ENCODE data around the gene OR51L1.
"Not testable (repeated sequence)": the region's sequence is repeated elsewhere in the genome, so short reads cannot be mapped to it uniquely, and the experiment has no call there.

The OR51L1 gene, protein sequence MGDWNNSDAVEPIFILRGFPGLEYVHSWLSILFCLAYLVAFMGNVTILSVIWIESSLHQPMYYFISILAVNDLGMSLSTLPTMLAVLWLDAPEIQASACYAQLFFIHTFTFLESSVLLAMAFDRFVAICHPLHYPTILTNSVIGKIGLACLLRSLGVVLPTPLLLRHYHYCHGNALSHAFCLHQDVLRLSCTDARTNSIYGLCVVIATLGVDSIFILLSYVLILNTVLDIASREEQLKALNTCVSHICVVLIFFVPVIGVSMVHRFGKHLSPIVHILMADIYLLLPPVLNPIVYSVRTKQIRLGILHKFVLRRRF

DNA sequence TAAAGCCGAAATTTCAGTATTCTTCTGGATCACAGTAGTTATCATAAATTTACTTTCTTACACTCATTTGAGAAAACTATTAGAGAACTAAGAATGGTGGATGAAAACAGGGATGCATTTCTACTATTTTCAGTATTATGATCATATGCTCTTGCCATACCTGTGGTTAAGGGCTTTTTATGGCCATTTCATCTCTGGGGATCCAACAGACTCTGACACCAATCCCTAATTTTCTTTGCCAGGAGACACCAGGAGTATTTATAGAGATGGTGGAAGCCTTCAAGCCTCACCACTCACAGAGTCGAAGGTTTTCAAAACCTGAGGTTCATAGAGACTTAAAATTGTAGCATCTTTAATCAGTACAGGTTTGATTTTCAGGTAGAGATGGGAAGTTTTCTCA is at the start of gene OR51L1:
Gene OR51L1, plus strand, starts transcription at position 301 of the 400 bp plus-strand sequence. CDS start 4,132 bp downstream, outside the sequence.
- DNase-seq (ENCODE audit: low read depth), result no peak

- no peak for DNase-seq (ENCODE audit: low read depth)
Observed at GRCh38 chr11:4947505-4947904, 47.1 kb upstream of the OR51L1 start, which contains the start of gene OR51A4. Gene OR51A4 (minus strand): TSS chr11:4947605. CDS start chr11:4947100, 505 bp downstream.

DNA sequence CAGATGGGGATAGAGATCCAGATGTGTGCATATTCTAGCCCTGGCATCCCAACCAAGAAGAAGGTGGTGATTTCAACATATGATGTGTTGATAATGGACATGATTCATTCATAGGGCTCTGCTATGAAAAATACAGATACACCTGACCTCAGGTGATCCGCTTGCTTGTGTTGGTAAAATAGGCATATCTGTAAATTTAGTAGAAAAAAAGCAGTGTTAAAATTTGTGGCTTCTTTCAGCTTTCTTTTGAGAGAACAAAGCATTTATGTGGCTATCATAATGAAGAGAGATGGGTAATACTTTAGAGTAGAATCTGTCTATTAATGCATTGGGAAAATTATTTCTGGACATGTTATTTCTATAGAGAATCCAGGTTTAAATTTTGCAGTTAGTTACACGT is 39.0 kb upstream of the OR51L1 start, which contains the start of gene OR51A2:
Gene OR51A2, minus strand, starts transcription at position 101 of the 400 bp plus-strand sequence. Its CDS starts 0 bp downstream, at position 101.
- DNase-seq (ENCODE audit: low read depth), result not testable (repeated sequence)

DNA sequence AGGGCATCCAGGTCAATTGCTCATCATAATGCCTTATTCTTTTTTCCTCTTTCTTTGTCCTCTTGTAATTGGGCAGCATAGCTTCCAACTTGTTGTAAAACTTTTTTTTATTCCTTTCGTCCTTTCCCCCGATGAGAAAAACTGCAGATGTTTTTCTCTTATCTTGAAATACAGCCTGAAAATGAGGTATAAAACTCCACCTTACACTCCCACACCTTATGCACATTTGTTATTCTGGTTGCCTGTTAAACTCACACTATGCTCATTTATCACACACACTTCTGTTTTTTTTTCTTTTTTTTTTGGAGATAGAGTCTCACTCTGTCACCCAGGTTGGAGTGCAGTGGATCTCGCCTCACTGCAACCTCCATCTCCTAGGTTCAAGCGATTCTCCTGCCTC is 37.3 kb upstream of the OR51L1 start:
- DNase-seq (ENCODE audit: low read depth), result no peak

DNA sequence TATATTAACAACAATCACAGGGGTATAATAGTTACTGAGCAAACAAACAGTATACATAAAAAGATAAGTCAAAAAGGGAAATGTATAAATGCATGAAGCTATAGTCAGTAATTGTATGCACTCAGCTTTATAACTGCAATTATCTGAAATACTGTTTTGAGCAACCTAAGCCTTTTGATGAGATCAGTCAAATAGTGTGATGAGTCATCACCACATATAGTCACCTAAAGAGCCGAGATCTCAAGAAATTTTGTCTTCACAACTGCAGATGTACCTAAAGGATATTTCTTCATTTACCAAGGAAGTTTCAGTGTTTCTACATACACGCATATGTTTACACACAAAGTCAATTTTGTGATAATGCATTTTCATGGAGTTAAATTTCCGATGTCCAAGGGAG is 33.8 kb upstream of the OR51L1 start:
- DNase-seq (ENCODE audit: low read depth), result no peak

DNA sequence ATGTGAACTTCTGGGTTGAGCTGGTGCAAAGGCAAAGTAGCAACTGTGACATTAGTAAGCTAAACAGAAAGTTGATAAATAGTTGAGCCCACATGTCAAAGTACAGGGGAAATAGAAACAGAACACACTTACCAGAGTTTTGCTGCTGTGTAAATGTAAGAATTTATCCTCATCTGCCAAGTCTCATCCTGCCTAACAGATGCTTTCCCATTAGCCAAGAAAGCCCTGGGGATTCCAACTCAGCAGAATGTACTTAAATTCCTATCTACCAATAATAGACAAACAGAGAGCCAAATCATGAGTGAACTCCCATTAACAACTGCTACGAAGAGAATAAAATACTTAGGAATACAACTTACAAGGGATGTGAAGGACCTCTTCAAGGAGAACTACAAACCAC is 31.8 kb upstream of the OR51L1 start:
- DNase-seq (ENCODE audit: low read depth), result no peak

- no peak for DNase-seq (ENCODE audit: low read depth)
Observed at GRCh38 chr11:4975436-4975835, 19.2 kb upstream of the OR51L1 start.

GRCh38 chr11:4979036-4979435 is 15.6 kb upstream of the OR51L1 start:
- no peak for DNase-seq (ENCODE audit: low read depth)

GRCh38 chr11:4982678-4983077 is 12.0 kb upstream of the OR51L1 start:
- DNase-seq (ENCODE audit: low read depth), result no peak

DNA sequence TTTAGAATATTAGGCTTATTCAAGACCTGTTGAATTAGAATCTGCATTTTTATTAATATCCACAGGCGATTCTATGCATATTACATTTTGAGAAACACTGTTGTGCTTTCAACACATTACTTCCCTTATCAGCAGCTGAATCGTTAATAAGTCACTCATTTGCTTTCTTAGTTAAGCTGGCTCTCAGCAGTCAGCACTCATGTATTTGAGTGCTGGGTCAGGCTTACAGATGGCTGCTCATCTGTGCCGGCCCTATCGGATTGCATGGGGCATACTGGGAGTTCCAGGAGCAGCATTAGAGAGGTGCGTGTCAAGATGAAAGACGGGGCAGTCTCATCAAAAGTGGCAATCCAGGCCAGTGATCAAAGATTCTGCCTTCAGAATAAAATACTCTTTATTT is 10.8 kb upstream of the OR51L1 start:
- no peak for DNase-seq (ENCODE audit: low read depth)

- no peak for DNase-seq (ENCODE audit: low read depth)
Observed at GRCh38 chr11:4991060-4991459, 3.6 kb upstream of the OR51L1 start.

- no peak for DNase-seq (ENCODE audit: low read depth)
Observed at GRCh38 chr11:5004424-5005274, 10.0 kb downstream of the OR51L1 start.

GRCh38 chr11:5007561-5007960 is 12.9 kb downstream of the OR51L1 start:
- DNase-seq (ENCODE audit: low read depth), result no peak

DNA sequence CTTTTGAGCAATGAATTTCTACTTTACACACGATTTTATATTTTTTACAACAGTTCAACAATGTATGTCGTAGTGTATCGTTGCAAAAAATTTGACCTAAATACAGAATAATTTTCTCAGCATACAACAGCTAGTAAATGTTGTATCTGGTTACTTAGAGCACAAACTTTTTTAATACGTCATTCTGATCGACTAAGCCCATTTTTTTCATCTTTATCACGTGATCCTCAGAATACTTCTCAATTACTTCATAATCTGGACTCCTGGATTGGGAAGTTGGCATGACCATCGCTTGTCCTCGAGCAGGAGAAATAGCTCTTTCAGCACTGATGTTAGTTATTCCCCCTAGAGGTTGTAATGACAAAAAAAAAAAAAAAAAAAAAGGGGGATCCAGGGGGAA is 16.6 kb downstream of the OR51L1 start:
- no peak for DNase-seq (ENCODE audit: low read depth)

DNA sequence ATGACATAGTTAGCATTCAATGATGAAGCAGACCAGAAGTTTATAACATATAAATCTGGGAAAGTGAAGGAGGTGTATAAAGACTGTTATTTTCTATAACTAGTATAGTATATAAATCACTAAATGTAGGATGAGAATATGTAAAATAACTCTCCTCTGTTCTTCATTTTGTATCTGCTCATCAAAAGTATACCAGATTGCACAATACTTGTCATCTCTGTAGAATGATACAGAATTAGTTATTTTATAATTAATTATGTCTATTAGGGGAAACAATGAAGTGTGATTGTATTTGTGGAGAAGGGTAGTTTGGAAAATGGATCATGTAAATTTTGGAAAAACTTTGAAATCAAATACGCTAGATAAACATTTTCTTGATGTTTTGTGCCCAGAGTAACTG is 18.4 kb downstream of the OR51L1 start:
- DNase-seq (ENCODE audit: low read depth), result no peak

- DNase-seq (ENCODE audit: low read depth), result no peak
Observed at GRCh38 chr11:5021996-5022395, 27.3 kb downstream of the OR51L1 start.

- no peak for DNase-seq (ENCODE audit: low read depth)
Observed at GRCh38 chr11:5036669-5037068, 42.0 kb downstream of the OR51L1 start.

DNA sequence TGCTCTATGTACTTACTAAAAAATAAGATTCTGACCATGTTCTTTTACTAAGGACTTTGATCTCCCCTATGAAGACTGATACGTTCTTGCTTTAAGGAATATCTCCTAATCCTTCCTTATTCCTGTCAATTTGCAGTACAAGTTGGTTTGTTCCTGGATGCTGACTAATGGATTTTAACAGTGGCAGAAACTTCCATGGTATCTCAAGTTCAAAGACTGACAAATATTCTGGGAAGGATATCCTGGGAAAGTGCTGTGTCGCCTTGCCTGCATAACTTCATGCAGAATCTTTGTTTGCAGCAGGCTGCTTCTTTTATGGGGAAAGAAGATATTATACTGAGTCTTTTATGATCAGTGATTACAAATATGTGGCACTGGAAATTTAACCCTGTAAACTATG is 43.3 kb downstream of the OR51L1 start:
- no peak for DNase-seq (ENCODE audit: low read depth)

GRCh38 chr11:5038341-5038740 is 43.7 kb downstream of the OR51L1 start:
- no peak for DNase-seq (ENCODE audit: low read depth)

DNA sequence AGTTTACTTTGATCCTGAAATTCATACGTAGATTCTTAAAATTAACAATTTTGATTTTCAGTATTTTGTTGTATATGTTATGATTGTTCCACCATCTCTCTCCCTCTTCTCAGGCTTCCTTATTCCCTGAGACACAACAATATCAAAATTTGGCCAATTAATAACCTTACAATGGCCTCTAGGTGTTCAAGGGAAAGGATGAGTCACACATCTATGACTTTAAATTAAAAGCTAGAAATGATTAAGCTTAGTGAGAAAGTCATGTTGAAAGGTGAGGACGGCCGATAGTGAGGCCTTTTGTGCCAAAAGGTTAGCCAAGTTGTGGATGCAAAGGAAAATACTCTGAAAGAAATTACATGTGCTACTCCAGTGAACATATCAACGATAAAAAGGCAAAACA is 46.2 kb downstream of the OR51L1 start:
- DNase-seq (ENCODE audit: low read depth), result no peak

GRCh38 chr11:5042091-5042490 is 47.4 kb downstream of the OR51L1 start:
- no peak for DNase-seq (ENCODE audit: low read depth)

- no peak for DNase-seq (ENCODE audit: low read depth)
Observed at GRCh38 chr11:5043380-5043779, 48.7 kb downstream of the OR51L1 start.

- no peak for DNase-seq (ENCODE audit: low read depth)
Observed at GRCh38 chr11:5046226-5046625, 51.6 kb downstream of the OR51L1 start, which contains the start of gene OR52J3. Gene OR52J3 (plus strand): TSS chr11:5046526. CDS start chr11:5046526, 0 bp downstream.
